ENCODE results near the gene MMADHC. TPM values are rescaled to one million over a fixed set of nuclear protein-coding genes. Genes with fewer than 3 reads are reported as not detected.

The MMADHC gene
- polyA plus RNA-seq, 1 donor (not counting 4 experiments of a cell fraction or from before 2014, with no cell fraction given) = 140 TPM

DNA sequence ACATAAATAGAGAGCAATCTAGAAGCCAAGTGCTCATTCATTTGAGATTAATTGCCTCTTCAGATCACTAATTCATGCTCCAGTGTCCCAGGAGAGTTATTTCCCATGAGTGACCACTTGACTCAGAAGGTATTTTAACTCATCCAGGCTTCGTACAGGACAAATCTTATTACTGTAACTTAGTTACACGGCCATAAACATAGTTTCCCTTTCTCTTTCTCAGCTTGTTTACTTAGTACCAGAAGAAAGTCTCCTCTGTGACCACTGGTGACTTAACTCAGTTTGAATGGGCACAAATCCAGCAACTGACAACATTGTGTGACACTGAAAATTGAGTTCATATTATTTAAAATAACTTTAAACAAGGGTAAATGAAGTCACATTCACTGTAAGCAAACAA lies 25.3 kb downstream of the MMADHC start:
- no peak overlapping the region for H3K4me2 ChIP-seq (ENCODE audit: control insufficient read depth, extremely low read depth, insufficient read depth, low read depth, low read length)

DNA sequence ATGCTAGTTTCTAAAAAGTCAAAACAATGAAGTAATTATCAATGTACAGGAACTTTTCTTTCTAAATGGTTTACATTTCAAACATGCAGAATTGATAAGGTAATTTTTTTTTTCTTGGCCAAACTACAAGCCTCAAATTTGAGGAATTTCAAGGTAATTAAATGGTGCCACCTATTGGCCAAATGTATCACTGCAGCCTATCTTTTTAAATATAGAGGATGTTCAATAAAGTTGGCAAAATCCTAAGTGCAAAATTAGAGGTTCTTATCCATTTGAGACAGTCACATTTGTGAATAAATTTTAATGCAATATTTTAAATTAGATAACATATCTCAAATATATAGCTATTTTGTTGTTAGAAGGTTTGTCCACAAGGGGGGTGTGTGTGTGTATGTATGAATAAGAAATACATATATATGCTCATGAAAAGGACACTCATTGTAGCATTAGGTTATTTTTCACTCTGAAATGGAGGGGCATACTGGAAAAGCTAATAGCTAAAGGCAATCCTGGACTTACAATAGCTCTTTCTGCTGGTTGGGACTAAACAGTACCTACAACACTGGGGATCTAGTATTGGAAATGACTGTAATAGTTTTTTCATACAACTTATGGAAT lies 26.2 kb downstream of the MMADHC start:
- Histone ChIP-seq H3K9ac (ENCODE audit: control insufficient read depth, extremely low read depth, insufficient read depth, low read length) (no peak overlapping the region), H3K9me3 (ENCODE audit: control insufficient read depth, low read depth, low read length) (no peaks in the 10 kb centered on the region), H3K4me1 (ENCODE audit: control insufficient read depth, extremely low read depth, insufficient read depth, low read length) (peaks cover 2% of the 10 kb centered on the region), H2AFZ (ENCODE audit: control insufficient read depth, low read length) (no peak overlapping the region), H3K4me3 (ENCODE audit: control insufficient read depth in 2 of 3, extremely low read depth in 1 of 3, insufficient read depth in 2 of 3, low read depth in 1 of 3, low read length in 3 of 3) (no peak overlapping the region), H4K20me1 (ENCODE audit: control insufficient read depth, extremely low read depth, insufficient read depth, low read length) (no peaks in the 10 kb centered on the region), H3K4me2 (ENCODE audit: control insufficient read depth, extremely low read depth, insufficient read depth, low read depth, low read length) (no peak overlapping the region), H3K27ac (ENCODE audit: control insufficient read depth, insufficient read depth, low read length) (no peak overlapping the region), H3K79me2 (ENCODE audit: control insufficient read depth, insufficient read depth, low read length) (no peaks in the 10 kb centered on the region), H3K36me3 (ENCODE audit: control insufficient read depth in 2 of 2, extremely low read depth in 1 of 2, insufficient read depth in 2 of 2, low read length in 2 of 2) (no peaks in the 10 kb centered on the region), H3K27me3 (ENCODE audit: control insufficient read depth, extremely low read depth, insufficient read depth, low read length) (no peaks in the 10 kb centered on the region), H3K9me1 (ENCODE audit: control insufficient read depth, extremely low read depth, insufficient read depth, low read length) (no peaks in the 10 kb centered on the region)
- FAIRE-seq = no peak
- TF ChIP-seq, protein P1, sequence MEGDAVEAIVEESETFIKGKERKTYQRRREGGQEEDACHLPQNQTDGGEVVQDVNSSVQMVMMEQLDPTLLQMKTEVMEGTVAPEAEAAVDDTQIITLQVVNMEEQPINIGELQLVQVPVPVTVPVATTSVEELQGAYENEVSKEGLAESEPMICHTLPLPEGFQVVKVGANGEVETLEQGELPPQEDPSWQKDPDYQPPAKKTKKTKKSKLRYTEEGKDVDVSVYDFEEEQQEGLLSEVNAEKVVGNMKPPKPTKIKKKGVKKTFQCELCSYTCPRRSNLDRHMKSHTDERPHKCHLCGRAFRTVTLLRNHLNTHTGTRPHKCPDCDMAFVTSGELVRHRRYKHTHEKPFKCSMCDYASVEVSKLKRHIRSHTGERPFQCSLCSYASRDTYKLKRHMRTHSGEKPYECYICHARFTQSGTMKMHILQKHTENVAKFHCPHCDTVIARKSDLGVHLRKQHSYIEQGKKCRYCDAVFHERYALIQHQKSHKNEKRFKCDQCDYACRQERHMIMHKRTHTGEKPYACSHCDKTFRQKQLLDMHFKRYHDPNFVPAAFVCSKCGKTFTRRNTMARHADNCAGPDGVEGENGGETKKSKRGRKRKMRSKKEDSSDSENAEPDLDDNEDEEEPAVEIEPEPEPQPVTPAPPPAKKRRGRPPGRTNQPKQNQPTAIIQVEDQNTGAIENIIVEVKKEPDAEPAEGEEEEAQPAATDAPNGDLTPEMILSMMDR (optimal IDR thresholded peaks at IDR 0.05 in 1 of 3, IDR thresholded peaks at IDR 0.05 in 1 of 3, conservative IDR thresholded peaks at IDR 0.05 in 1 of 3; ENCODE audit: extremely low read depth in 1 of 3, insufficient read depth in 2 of 3, low read length in 3 of 3) = peak in 2 of 3 experiments; percentile 41 to 57
- no peak for TF ChIP-seq EZH2 (IDR thresholded peaks at IDR 0.05; ENCODE audit: low read length)
- dilution Hi-C loops (cut with MboI; ENCODE audit: extremely low pct_ligation_motif_present, low sequenced_read_pairs) = loop anchor here (10.0 kb wide), 1 partner anchor 537 kb away; no protein-coding TSS in a partner anchor
- DNase-seq (ENCODE audit: low read depth, low spot score) = no peak

More for the DNA sequence above, 25.3 kb downstream of the MMADHC start:
- Histone ChIP-seq H3K27me3 (ENCODE audit: control insufficient read depth, extremely low read depth, insufficient read depth, low read length) (no peaks in the 10 kb centered on the region), H3K79me2 (ENCODE audit: control insufficient read depth, insufficient read depth, low read length) (no peaks in the 10 kb centered on the region), H2AFZ (ENCODE audit: control insufficient read depth, low read length) (no peak overlapping the region), H3K9me1 (ENCODE audit: control insufficient read depth, extremely low read depth, insufficient read depth, low read length) (no peaks in the 10 kb centered on the region), H3K9me3 (ENCODE audit: control insufficient read depth, low read depth, low read length) (no peaks in the 10 kb centered on the region), H3K27ac (ENCODE audit: control insufficient read depth, insufficient read depth, low read length) (no peak overlapping the region), H3K4me1 (ENCODE audit: control insufficient read depth, extremely low read depth, insufficient read depth, low read length) (peaks cover 10% of the 10 kb centered on the region), H4K20me1 (ENCODE audit: control insufficient read depth, extremely low read depth, insufficient read depth, low read length) (no peaks in the 10 kb centered on the region), H3K36me3 (ENCODE audit: control insufficient read depth in 2 of 2, extremely low read depth in 1 of 2, insufficient read depth in 2 of 2, low read length in 2 of 2) (no peaks in the 10 kb centered on the region), H3K4me3 (ENCODE audit: control insufficient read depth in 2 of 3, extremely low read depth in 1 of 3, insufficient read depth in 2 of 3, low read depth in 1 of 3, low read length in 3 of 3) (no peak overlapping the region), H3K9ac (ENCODE audit: control insufficient read depth, extremely low read depth, insufficient read depth, low read length) (no peak overlapping the region)
- DNase-seq (ENCODE audit: low read depth, low spot score) (no peak), FAIRE-seq (no peak)
- dilution Hi-C loops (cut with MboI; ENCODE audit: extremely low pct_ligation_motif_present, low sequenced_read_pairs) = loop anchor here (10.0 kb wide), 1 partner anchor 538 kb away; no protein-coding TSS in a partner anchor
- TF ChIP-seq EZH2 (IDR thresholded peaks at IDR 0.05; ENCODE audit: low read length) = no peak
- TF ChIP-seq, protein P1 (optimal IDR thresholded peaks at IDR 0.05 in 1 of 3, IDR thresholded peaks at IDR 0.05 in 1 of 3, conservative IDR thresholded peaks at IDR 0.05 in 1 of 3; ENCODE audit: extremely low read depth in 1 of 3, insufficient read depth in 2 of 3, low read length in 3 of 3) = no peak

Measured in keratinocyte (primary cell).